Right ventricle myocardium superior (tissue), 1 donor: ENCODE measurements around the gene CYP27C1. TPM values are rescaled to one million over a fixed set of nuclear protein-coding genes. Genes with fewer than 3 reads are reported as not detected.

Experiments used
- ATAC-seq: fragments of 200-7000 bp; cut with Tn5 transposase; one replicate; pipeline ENCODE4 v1.9.1; 2020; ENCODE audit warnings: mild to moderate bottlenecking; ENCODE audit not compliant: poor library complexity
- DNase-seq: peaks from one replicate; pipeline ENCODE4 v3.0.0-alpha.2; 2020
- intact Hi-C: fragments of 100-400 bp; cut with DNase I; formaldehyde crosslinking; loops from one replicate; pipeline ENCODE4 v1.11.2; 2022
- total RNA-seq: library from RNA; stranded (reverse); fragmentation: NEBNext Ultra II Directional; extraction: Animal tissue kit (Norgen Biotek cat#: 25700); gene quantifications from one replicate; pipeline ENCODE4 v1.2.1, GENCODE V29; 2021
- donor health status: DM: no; HTN: yes; CAD: no; lungs with severe emphysema.

The CYP27C1 gene
- total RNA-seq, 1 donor from 2014 or later: not detected

- intact Hi-C loops: loop anchor here (10.0 kb wide), 1 partner anchor 105 kb away; no protein-coding TSS in a partner anchor
- ATAC-seq (no peak), DNase-seq (no peak)
Observed at GRCh38 chr2:127179766-127180165, 40.3 kb downstream of the CYP27C1 start.

GRCh38 chr2:127177617-127178263 is 42.4 kb downstream of the CYP27C1 start:
- DNase-seq (no peak), ATAC-seq (no peak)
- intact Hi-C loops: loop anchor here (10.0 kb wide), 1 partner anchor 103 kb away; no protein-coding TSS in a partner anchor

- ATAC-seq (peak; percentile 66), DNase-seq (peak; percentile 73)
- intact Hi-C loops: loop anchor here (10.0 kb wide), 1 partner anchor 102 kb away; no protein-coding TSS in a partner anchor
Observed at GRCh38 chr2:127176371-127177311, 43.5 kb downstream of the CYP27C1 start.

DNA sequence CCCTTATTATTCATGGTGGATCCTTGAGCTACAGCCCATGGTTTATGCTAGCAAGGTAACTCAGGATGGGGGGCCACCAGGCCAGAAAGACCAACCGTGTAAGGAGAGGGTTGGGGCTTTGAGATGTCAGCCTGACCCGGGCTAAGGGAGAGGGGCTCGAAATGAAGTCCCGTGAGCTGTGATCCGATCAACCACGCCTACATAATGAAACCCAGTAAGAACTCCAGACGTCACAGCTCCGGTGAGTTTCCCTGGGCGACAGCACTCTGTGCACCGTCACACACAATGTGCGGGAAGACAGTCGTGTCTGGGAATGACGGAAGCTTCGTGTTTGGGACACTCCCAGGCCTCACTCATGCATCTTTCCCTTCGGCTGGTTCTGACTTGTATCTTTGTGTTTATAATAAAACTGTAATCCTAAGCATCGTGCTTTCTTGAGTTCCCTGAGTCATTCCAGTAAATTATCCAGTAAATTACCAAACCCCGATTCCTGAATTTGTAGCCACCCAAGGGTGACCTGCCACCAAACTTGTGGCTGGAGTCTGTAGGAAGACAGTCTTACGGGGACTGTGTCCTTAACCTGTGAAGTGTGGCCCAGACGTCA is 44.2 kb downstream of the CYP27C1 start:
- DNase-seq (no peak), ATAC-seq (peak; percentile 7)
- intact Hi-C loops: loop anchor here (10.0 kb wide), 1 partner anchor 101 kb away; no protein-coding TSS in a partner anchor

GRCh38 chr2:127175041-127175721 is 44.9 kb downstream of the CYP27C1 start:
- DNase-seq (peak; percentile 74), ATAC-seq (peak; percentile 36)
- intact Hi-C loops: loop anchor here (10.0 kb wide), 1 partner anchor 100 kb away; no protein-coding TSS in a partner anchor

GRCh38 chr2:127174640-127175039 is 45.5 kb downstream of the CYP27C1 start:
- intact Hi-C loops: loop anchor here (10.0 kb wide), 1 partner anchor 100 kb away; no protein-coding TSS in a partner anchor
- ATAC-seq: no peak
- no peak for DNase-seq

DNA sequence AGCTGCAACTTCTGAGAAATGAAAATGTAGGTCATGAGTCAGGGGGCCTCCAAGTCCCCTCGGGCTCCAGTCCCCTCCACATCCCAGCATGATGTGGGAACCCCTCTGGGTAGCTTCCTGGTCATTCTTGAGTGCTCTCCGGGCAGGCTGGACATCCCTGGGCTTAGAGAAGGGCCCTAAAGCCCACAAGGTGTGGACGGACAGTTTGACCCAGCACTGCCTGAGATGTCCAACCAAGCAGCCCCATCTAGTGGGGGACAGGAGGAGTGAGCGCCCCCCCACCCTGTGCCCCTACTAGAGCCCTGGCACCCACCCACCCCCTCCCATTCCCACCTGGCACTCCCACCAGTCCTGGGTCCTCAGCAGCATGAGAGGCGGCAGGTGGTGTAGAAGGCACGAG is 46.0 kb downstream of the CYP27C1 start:
- intact Hi-C loops: loop anchor here (10.0 kb wide), 1 partner anchor 99 kb away; no protein-coding TSS in a partner anchor
- no peak for DNase-seq
- peak; percentile 38 for ATAC-seq

GRCh38 chr2:127173057-127173456 is 47.0 kb downstream of the CYP27C1 start:
- DNase-seq (peak; percentile 57), ATAC-seq (peak; percentile 48)
- intact Hi-C loops: loop anchor here (10.0 kb wide), 1 partner anchor 98 kb away; no protein-coding TSS in a partner anchor

DNA sequence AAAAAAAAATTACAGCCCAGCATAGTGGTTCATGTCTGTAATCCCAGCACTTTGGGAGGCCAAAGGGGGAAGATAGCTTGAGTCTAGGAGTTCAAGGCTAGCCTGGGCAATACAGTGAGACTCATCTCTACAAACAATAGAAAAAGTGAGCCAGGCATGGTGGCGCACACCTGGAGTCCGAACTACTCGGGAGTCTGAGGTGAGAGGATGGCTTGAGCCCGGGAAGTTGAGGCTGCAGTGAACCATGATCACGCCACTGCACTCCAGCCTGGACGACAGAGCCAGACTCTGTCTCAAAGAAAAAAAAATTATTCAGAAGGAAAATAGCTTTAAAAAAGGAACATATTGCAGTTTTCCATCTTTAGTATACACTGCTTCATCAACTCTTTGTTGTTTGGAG is 47.8 kb downstream of the CYP27C1 start:
- ATAC-seq (no peak), DNase-seq (no peak)
- intact Hi-C loops: loop anchor here (10.0 kb wide), 1 partner anchor 98 kb away; no protein-coding TSS in a partner anchor

DNA sequence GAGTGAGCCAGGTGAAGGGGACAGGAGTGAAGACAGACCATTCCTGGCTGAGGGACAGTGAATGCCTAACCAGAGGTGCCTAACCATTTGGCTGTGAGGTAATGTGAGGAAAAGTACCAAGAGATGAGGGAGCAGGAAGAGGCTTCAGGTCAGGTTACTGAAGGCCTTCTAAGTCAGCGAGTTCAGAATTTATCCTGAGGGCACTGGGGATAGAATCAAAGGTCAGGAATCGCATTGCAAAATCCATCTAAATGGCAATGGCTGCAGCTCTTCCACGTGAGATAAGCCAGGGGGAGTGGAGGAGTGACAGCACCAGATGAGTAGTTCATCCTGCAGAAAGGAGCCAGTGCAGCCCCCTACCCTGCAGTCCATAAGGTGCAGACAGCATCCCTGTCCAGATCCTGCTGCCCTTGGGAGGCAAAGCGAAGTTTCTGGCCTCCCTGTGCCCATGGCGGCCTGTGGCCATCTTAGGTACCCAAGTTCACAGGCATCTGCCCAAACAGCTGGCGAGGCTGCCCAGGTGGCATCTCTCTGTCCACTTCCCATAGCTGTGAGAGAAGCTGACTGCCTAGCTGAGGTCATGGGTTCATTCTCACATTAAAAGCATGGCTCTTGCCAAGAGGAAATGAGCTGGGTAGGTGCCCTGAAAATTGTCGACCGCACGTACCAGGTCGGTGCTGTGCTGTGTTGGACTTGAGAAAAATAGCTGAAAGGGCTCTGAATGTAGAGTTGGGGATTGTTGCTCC is 49.5 kb downstream of the CYP27C1 start:
- intact Hi-C loops: loop anchor here (10.0 kb wide), 1 partner anchor 96 kb away; no protein-coding TSS in a partner anchor
- ATAC-seq: no peak
- DNase-seq: no peak

GRCh38 chr2:127170021-127170420 is 50.1 kb downstream of the CYP27C1 start:
- intact Hi-C loops: loop anchor here (10.0 kb wide), 1 partner anchor 95 kb away; no protein-coding TSS in a partner anchor
- no peak for DNase-seq
- no peak for ATAC-seq

GRCh38 chr2:127169066-127169660 is 50.9 kb downstream of the CYP27C1 start:
- DNase-seq (no peak), ATAC-seq (no peak)
- intact Hi-C loops: no loop called here

DNA sequence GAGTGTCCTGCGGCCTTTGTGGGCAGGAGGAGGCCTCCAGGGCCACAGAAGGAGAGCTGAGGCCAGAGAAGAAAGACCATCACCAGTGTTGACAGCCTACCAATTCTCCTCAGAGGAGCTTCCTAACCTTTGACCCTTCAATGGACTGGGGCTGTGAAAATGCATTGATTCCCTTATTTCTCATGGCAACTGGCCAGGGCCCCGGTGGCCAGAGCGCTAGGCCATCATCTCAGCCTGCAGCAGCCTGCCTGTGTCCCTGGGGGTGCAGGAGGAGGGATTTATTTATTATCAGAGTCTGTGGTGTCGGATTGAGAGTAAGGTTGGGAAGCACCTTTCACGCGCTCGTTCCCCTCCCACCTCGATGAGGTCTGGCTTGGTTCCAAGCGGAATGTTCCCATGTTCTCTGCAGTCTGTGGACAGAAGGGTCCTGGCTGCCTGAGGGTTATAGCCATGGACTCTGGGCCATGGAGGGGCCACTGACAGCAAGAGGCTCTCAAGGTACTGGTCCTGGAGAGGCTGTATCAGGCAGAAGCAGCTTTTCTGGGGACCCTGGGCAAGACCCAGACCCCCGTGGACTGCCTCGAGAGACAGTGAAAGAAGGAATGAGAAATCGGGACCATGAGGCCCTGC is 53.8 kb downstream of the CYP27C1 start:
- intact Hi-C loops: no loop called here
- ATAC-seq (no peak), DNase-seq (no peak)

GRCh38 chr2:127165539-127165935 is 54.6 kb downstream of the CYP27C1 start:
- no peak for ATAC-seq

DNA sequence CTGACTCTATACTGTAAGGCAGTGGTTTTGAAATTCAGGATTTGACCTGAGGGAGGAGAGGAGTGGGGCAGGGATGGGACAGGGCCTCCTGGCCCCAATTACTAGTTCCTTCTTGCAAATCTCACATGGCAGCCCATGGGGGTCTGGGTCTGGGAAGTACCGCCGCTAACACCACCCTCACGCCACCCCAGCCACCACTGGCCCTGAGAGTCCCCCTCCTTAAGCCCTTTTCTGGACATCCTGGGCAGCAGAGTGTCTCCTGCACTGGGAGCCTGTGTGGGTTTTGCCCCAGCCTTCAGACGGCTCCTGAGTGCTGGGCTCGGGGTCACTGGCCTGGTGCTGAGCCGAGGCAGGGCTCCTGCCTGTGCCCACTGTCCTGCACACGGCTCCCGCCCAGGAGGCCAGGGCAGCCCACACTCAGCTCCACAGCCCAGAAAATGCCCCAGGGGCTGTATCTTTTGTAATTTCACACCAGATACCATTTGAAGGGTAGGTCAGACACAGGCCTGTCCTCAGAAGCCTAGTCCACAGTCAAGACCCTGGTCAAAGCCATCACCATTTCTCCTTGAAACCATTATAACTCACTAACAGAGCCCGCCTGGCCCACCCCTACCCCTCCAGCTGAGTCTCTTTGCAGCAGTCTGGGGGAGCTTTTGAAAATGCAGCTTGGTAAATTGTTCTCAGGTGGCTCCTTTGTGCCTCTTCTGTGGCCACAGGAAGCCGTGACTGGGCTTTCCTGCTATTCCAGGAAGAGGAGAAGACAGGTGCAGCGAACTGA is 55.1 kb downstream of the CYP27C1 start:
- no peak for ATAC-seq
- intact Hi-C loops: no loop called here
- no peak for DNase-seq

More at GRCh38 chr2:127165539-127165935, 54.6 kb downstream of the CYP27C1 start:
- DNase-seq: no peak
- intact Hi-C loops: no loop called here

DNA sequence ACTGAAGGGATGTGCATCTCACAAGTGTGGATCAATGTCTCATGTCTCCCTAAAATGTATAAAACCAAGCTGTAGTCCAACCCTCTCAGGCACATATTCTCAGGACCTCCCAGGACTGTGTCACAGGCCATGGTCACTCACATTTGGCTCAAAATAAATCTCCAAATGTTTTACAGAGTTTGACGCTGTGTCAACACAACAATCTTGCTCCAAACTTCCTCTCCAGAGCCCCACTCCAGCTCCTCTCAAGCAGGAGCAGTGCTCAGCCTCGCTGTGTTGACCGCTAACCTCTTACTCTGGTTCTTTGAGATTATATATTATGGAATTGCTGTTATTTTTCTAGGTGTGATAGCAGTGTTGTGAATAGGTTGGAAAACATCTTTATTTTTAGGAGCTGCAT is 56.2 kb downstream of the CYP27C1 start:
- DNase-seq: no peak
- ATAC-seq: no peak
- intact Hi-C loops: no loop called here
